Amniotic stem cell (primary cell): ENCODE results near the gene E2F2.

Source experiments
- DNase-seq: peaks from one replicate; lab custom pipeline; 2025; lab: John Stamatoyannopoulos, UW

E2F2 gene

GRCh38 chr1:23563003-23563402 is 32.0 kb upstream of the E2F2 start:
- no peak for DNase-seq

- peak; percentile 96 for DNase-seq
Observed at GRCh38 chr1:23562137-23562876, 31.3 kb upstream of the E2F2 start.

- no peak for DNase-seq
Observed at GRCh38 chr1:23561813-23562100, 30.7 kb upstream of the E2F2 start.

- DNase-seq, result no peak
Observed at GRCh38 chr1:23561076-23561812, 30.2 kb upstream of the E2F2 start.

GRCh38 chr1:23559985-23560741 is 29.1 kb upstream of the E2F2 start:
- no peak for DNase-seq

GRCh38 chr1:23559136-23559984 is 28.3 kb upstream of the E2F2 start, which contains the start of gene ID3:
Gene ID3, minus strand, starts transcription at chr1:23559501. Its CDS starts 75 bp downstream, at chr1:23559426.
- DNase-seq, result peak; percentile 97

- DNase-seq, result no peak
Observed at GRCh38 chr1:23558872-23559135, 27.8 kb upstream of the E2F2 start.

GRCh38 chr1:23558140-23558871 is 27.3 kb upstream of the E2F2 start:
- no peak for DNase-seq

- no peak for DNase-seq
Observed at GRCh38 chr1:23557471-23558124, 26.6 kb upstream of the E2F2 start.

GRCh38 chr1:23556635-23557470 is 25.8 kb upstream of the E2F2 start:
- no peak for DNase-seq

GRCh38 chr1:23555986-23556634 is 25.1 kb upstream of the E2F2 start:
- no peak for DNase-seq

GRCh38 chr1:23555270-23555985 is 24.4 kb upstream of the E2F2 start:
- DNase-seq, result no peak

- peak; percentile 68 for DNase-seq
Observed at GRCh38 chr1:23554481-23555269, 23.6 kb upstream of the E2F2 start.

GRCh38 chr1:23554127-23554480 is 23.1 kb upstream of the E2F2 start:
- no peak for DNase-seq

GRCh38 chr1:23553231-23554126 is 22.4 kb upstream of the E2F2 start:
- DNase-seq, result no peak

- DNase-seq, result no peak
Observed at GRCh38 chr1:23551849-23552248, 20.8 kb upstream of the E2F2 start.

GRCh38 chr1:23548704-23549143 is 17.7 kb upstream of the E2F2 start:
- no peak for DNase-seq
